GM21529 (cell line): ENCODE data around the gene FES.
"Not testable (repeated sequence)": the region's sequence is repeated elsewhere in the genome, so short reads cannot be mapped to it uniquely, and the experiment has no call there.

Experiments used
- ATAC-seq: cut with Tn5 transposase; IDR thresholded peaks from one replicate; pipeline ENCODE4 v1.9.1; 2021; ENCODE audit not compliant: unreplicated experiment

Gene FES

DNA sequence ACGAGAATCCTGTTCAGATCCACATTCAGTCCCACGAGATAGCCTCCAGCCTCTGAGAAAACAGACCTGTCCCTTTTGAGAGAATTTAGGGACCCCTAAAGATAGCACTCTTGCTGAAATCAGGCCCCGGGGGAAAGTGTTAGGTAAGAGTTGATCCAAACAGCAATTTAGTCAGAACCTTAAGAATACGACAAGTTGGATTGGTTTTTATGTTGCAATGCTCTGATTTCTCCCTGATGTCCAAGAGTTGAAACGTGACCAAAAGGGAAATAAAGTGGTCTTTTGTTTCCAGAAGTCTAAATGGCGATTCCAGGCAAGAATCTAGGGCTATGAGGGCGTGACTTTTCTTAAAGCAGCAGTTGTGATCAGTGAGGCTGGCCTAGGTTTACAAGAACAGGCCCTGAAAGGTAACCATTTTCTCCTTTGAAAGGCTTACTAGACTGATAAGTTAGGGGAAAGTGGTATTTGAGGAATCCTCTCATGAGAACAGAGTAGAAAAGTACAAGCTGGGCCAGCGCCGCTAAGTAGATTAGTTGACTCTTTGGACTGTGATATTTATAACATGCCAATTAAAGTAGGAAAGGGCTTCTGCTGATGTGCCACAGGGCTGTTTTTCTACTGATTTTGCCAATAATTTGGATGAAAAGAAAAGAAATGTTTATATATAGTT is 23.7 kb downstream of the FES start:
- ATAC-seq, result no peak

DNA sequence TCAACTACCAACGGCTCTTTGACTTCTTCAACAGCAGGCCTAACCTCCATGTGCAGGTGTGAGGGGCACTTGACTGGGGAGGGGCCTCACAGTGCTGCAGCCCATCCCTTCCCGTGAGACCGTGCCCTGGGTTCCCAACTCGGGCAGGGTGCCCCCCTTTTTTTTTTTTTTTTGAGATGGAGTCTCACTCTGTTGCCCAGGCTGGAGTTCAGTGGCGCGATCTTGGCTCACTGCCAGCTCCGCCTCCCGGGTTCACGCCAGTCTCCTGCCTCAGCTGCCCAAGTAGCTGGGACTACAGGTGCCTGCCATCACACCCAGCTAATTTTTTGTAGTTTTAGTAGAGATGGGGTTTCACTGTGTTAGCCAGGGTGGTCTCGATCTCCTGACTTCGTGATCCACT is 25.1 kb downstream of the FES start:
- not testable (repeated sequence) for ATAC-seq

DNA sequence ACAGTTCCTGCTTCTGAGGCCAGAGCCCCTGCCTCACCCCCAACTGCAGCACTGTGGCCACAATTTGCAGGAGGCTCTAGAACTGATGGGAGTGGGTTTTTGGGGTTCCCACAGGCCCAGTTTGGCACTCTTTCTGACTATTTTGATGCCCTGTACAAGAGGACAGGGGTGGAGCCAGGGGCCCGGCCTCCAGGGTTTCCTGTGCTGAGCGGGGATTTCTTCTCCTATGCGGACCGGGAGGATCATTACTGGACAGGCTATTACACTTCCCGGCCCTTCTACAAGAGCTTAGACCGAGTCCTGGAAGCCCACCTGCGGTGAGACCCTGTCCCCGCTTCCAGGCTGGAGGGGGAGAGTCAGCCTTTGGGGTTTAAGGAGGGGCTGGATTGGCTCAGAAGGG is 25.7 kb downstream of the FES start:
- ATAC-seq, result no peak

DNA sequence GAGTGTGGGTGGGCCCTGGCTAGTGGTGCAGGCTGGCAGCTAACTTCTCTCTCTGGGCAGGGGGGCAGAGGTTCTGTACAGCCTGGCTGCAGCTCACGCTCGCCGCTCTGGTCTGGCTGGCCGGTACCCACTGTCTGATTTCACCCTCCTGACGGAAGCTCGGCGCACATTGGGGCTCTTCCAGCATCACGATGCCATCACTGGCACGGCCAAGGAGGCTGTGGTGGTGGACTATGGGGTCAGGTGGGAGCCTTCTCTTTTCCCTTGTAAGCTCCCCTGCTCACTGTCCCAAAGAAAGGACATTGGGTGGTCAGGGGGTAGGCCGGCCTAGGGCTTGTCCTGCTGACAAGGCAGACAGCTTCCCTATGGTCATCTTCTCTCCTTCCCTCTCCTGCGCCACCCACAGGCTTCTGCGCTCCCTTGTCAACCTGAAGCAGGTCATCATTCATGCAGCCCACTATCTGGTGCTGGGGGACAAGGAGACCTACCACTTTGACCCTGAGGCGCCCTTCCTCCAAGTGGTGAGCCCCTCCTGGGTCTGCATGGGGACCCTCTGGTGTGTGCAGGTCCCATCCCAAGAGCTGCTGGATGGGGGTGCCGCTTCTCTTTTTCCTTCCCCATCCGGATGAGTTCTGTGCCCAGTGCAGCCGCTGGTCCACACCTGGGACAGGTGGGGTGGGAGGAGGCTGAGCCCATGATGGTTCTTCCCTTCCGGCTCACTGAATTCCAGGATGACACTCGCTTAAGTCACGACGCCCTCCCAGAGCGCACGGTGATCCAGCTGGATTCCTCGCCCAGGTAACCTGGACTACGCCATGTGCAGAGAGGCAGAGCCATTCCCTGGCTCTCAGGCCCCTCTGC is 26.4 kb downstream of the FES start:
- ATAC-seq, result no peak

DNA sequence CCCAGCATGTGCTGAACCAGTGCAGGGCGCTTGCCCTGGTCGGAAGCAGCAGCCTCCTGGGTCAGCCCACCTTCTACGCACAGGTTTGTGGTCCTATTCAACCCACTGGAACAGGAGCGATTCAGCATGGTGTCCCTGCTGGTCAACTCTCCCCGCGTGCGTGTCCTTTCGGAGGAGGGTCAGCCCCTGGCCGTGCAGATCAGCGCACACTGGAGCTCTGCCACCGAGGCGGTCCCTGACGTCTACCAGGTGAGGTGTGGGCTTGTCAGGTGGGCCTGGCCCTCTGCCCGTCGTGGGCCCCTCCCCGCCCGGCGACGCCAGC is 27.0 kb downstream of the FES start:
- ATAC-seq, result no peak

DNA sequence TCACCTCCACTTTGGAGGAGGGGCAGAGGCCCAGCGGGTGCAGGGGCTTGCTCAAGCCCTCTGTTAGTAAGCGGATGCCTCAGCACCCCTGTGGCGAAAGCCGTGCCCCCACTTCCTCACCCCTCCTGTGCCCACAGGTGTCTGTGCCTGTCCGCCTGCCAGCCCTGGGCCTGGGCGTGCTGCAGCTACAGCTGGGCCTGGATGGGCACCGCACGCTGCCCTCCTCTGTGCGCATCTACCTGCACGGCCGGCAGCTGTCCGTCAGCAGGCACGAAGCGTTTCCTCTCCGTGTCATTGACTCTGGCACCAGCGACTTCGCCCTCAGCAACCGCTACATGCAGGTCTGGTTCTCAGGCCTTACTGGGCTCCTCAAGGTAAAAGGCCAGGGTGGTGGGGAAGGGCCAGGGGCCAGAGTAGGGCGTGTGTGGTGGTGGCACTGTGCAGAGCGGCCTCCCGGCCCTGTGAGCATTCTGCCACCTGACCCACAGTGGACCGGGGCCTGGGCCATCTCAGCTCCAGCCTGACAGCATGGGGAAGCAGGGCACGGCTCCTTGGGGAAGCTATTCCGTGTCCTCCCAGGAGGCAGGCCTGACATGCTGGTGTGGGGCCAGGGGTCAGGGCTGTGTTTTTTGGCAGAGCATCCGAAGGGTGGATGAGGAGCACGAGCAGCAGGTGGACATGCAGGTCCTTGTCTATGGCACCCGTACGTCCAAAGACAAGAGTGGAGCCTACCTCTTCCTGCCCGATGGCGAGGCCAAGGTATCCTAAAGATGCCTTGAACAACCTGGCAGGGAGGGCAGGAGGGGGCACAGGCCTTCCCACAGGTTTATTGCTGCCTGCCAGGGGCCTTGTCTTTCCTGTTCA is 27.8 kb downstream of the FES start:
- no peak for ATAC-seq

DNA sequence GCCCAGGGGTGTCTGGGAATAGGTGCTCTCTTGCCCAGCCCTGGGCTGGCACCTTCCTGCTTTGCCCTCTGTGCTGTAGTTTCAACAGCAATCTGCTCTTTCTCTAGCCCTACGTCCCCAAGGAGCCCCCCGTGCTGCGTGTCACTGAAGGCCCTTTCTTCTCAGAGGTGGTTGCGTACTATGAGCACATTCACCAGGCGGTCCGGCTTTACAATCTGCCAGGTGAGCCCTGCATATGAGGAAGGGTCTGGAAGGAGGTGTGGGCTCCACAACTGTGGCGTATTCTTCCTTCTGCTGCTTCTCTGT is 28.4 kb downstream of the FES start:
- ATAC-seq, result no peak

DNA sequence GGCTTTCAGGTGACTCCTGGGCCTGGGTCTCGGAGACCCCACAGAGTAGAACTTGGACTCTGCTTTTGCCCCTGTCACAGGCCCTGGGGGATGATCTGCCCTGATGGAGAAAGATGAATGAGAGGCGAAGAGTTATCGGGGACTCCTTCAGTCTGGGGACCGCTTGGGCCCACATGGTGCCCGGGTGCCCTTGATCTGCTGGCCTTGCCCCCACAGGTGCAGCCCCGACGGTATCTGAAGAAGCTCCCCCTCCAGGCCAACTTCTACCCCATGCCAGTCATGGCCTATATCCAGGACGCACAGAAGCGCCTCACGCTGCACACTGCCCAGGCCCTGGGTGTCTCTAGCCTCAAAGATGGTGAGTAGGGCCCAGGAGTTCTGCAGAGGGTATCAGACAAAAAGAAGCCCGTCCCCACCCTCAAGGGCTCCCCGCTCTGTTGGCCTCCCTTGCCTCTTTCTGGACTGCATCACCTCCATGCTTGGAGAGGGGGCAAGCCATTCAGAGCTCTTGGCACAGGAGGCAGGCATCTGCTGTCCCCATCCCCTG is 29.2 kb downstream of the FES start:
- no peak for ATAC-seq

DNA sequence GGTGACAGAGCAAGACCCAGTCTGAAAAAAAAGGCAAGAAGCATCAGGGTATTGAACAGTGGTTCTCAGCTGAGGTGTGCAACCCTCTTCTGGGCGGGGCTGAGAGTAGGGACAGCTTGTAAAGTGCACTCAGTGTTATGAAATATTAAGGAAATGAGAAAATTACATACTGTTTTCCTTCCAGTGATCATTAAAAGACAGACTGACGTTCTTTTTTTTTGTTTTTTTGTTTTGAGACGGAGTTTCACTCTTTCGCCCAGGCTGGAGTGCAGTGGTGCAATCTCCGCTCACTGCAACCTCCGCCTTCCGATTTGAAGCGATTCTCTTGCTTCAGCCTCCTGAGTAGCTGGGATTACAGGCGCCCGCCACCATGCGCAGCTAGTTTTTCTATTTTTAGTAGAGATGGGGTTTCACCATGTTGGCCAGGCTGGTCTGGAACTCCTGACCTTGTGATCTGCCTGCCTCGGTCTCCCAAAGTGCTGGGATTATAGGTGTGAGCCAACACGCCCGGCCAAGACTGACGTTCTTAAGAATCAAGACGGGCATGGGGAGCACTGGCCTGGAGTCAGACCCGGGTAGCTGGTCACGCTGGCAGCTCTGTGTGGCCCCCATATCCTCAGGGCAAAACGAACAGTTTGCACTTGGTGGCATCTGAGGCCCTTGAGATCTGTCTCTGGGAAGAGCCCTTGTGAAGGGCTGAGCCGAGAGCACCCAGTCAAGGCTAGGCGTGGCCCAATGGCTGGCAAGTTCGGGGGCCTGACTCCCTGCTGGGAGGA is 30.2 kb downstream of the FES start:
- ATAC-seq, result no peak

DNA sequence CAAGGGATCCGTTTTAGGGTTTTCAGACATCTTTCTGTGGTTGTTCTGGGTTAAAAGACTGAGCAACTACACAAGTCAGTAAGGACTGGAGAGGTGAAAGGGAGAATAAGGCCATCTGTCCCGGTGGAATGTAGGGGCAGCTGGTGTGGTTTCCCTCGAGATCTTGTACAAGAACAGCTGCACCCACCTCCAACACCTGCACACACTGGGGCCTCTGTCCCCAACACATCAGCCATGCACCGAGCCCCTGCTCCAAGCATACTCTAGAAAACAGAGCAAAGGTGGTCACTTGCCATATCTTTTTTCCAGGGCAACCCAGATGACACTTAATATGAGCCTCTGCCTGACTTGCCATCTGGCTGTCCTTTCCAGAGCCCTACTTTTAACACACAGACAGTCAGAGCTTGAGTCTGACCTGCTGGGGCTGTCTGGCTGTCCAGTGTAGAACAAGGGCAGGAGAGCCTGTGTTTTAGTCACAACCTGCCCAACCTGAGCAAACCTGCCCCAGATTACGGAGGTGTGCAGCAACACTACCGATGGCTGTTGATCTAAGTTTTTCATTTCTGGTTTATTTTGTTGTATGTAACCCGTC is 31.0 kb downstream of the FES start:
- no peak for ATAC-seq

DNA sequence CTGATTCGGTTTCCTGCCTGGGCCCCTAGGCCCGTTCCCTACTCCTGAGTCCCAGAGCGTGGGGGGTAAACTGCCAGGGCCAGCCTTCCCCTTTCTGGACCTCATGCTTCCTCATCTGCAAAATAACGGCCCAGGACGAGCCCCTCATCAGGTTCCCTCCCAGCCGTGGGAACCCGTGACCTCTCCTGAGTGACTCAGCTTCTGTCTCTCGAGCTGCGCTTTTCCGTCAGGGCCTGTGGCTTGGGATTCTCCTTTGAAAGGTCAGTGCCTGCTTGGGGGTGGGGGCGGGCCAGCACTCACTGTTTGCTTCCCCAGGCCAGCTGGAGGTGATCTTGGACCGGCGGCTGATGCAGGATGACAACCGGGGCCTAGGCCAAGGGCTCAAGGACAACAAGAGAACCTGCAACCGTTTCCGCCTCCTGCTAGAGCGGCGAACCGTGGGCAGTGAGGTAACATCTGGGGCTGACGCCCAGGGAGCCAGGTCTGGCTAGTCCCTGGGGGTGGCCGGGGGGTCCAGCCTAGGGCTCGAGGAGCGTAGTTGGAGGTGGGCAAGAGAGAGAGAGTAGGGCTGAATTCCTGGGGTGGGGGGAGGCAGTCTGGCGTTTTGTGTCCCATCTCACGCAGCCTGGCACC is 31.6 kb downstream of the FES start:
- no peak for ATAC-seq

DNA sequence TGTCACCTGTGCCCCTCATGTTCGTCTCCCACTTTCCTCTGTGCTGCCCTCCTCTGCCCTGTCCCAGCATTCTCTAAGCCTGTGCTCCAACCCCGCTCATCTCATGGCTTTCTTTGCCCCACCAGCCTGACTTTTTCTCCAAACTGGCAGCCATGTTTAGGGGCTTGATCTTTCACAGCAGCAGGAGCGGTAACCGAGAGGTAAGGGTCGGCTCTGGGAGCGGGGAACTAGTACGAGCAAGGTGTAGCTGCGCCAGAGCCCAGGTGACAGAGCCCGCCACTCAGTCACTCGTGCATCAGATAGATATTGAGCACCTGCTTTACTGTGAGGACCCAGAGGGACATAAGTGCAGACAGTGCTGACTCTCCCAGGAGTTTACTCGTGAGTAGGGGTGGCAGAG is 32.2 kb downstream of the FES start:
- no peak for ATAC-seq

DNA sequence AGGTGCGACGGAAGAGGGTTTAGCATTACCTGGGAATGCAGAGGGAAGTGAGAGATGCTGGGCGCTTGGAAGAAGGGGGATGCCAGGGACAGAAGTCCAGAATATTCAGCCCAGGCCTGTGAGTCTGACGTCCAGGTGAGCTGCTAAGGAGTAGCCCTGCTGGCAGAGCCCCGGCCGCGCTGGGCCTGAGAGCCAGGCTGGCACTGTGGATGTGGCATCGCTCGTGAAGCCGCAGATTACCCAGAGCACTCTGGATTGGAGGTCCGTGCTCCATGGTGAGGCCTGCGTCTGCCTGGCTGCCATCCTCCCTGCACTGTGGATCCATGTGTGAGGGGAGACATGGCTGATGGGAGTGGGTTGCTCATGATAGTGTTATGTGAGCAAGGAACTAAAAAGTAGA is 33.3 kb downstream of the FES start:
- ATAC-seq, result no peak

DNA sequence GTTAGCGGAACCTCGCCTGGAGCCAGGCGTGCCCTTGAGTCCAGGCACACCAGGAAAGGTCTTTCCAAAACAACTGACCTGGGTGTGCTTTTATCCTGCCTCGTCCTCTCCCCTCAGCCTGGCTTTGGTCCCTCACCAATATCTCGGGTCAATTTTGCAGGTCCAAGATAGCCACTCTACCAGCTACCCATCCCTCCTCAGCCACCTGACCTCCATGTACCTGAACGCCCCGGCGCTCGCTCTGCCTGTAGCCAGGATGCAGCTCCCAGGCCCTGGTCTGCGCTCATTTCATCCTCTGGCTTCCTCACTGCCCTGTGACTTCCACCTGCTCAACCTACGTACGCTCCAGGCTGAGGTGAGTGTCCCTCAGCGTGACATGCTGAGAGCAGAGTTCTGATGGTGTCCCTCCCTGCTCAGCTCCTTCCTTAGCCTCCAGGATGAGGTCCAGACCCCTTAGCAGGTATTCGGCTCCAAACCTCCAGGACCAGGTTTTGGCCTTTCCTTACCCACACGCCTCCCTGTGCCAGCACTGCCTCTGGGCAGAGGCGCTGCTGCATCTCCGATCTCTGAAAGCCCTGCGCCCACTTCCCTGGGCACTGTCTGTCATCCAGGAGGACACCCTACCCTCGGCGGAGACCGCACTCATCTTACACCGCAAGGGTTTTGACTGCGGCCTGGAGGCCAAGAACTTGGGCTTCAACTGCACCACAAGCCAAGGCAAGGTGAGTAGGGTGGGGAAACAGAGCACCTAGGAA is 33.9 kb downstream of the FES start:
- ATAC-seq, result no peak

DNA sequence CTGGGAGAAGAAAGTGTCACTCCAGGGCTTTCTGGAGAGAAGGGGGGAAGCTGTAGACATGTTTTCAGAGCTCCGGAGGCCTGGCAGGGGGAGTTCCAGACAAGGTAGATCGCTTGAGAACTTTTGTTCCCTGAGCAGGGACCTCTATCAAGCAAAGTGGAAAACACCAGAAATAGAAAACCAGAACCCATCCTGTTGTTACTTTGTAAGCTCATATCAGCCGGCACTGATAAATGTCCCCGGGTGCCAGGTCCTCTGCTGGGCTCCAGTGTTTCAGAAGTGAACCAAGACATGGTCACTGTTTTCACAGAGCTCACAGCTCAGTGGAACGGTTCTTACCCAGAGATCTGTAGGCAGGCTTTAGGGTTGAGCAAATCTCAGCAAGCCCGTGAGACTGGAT is 34.5 kb downstream of the FES start:
- ATAC-seq, result no peak

DNA sequence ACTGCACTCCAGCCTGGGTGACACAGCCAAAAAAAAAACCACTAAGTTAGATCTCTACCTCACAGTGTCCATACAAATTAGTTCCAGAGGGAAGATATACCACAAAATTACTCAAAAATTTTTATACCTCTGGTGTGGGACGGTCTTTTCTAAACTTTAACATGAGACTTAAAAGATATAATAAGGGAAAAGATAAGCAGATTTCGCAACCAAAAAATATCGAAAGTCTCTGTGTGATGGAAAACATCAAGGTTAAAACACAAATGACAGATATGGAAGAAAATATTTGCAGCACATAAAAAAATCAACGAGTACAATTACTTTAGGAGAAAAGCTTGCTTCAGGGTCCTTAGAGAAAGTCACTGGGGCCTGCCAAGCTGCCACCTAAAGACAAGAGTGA is 37.6 kb downstream of the FES start:
- ATAC-seq, result no peak

DNA sequence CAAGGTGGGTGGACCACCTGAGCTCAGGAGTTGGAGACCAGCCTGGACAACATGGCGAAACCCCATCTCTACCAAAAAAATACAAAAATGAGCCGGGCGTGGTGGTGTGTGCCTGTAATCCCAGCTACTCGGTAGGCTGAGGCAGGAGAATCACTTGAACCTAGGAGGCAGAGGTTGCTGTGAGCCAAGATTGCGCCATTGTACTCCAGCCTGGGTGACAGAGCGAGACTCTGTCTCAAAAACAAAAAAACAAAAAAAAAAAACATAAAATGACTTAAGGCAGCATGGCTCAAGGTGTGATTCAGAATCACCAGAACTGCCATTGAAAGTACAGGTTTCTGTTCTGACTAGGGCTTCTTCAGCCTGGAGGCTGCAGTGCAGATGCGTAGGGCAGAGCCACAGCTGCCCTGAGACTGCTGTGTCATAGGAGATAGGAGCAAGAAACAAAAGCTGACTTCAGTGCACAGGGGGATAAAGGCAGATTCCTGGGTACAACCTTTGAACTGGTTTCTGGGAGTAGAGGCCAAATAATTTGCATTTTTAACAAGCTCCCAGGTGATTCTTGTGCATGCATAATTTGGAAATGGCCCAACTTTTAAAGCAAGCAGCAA is 38.5 kb downstream of the FES start:
- ATAC-seq, result peak; percentile 82

DNA sequence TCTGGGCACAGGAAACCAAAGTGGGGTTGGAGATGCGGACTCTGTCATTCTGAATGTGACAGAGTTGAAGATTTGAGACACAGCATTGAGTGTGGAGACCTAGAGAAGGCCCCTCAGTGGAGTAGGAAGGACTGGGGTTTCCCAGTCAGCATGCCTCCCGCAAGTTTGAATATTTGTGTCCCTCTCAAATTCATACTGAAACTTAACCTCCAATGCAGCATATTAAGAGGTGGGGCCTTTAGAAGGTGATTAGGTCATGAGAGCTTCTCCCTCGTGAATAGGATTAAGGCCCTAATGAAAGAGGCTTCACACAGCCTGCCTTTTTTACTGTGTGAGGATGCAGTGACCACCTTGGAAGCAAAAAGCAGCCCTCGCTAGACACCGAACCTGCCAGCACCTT is 40.1 kb downstream of the FES start:
- peak; percentile 73 for ATAC-seq

DNA sequence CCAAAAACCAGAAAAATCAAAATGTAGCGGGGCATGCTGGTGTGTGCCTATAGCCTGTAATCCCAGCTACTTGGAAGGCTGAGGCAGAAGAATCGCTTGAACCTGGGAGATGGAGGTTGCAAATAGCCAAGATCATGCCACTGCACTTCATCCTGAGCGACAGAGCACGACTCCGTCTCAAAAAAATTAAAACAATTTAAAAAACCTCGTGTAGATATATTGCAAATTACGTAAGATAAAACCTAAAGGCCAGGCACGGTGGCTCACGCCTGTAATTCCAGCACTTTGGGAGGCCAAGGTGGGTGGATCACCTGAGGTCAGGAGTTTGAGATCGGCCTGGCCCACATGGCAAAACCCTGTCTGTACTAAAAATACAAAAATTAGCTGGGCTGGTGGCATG is 42.5 kb downstream of the FES start:
- ATAC-seq, result not testable (repeated sequence)
